IMR-90 (cell line): ENCODE measurements around the gene CDH1.

Experiments used
- BHLHE40 ChIP-seq: fragments of 150-350 bp; IDR thresholded peaks from 2 replicates; pipeline ENCODE4 v1.6.1; 2016; ENCODE audit warnings: mild to moderate bottlenecking, low read depth, low read length
- CEBPB ChIP-seq: IDR thresholded peaks from 2 replicates; pipeline ENCODE4 v1.6.1; 2012; ENCODE audit warnings: low read depth, low read length, improper control_type of control experiment
- CHD1 ChIP-seq: IDR thresholded peaks from 2 replicates; pipeline ENCODE4 v1.6.1; 2012; ENCODE audit warnings: low read depth, low read length, improper control_type of control experiment
- CTCF ChIP-seq: conservative IDR thresholded peaks from 2 replicates; pipeline ENCODE4 v1.5.1; 2012; ENCODE audit warnings: mild to moderate bottlenecking, low read depth, low read length, improper control_type of control experiment
- ELK1 ChIP-seq: fragments of 150-350 bp; IDR thresholded peaks from 2 replicates; pipeline ENCODE4 v1.6.1; 2016; ENCODE audit warnings: low read depth, mild to moderate bottlenecking, low read length, moderate library complexity, borderline replicate concordance
- FOS ChIP-seq: fragments of 150-350 bp; IDR thresholded peaks from 2 replicates; pipeline ENCODE4 v1.6.1; 2016; ENCODE audit warnings: low read depth, low read length
- MAFK ChIP-seq: IDR thresholded peaks from 2 replicates; pipeline ENCODE4 v1.6.1; 2012; ENCODE audit warnings: low read depth, low read length, improper control_type of control experiment
- MAZ ChIP-seq: IDR thresholded peaks from 2 replicates; pipeline ENCODE4 v1.6.1; 2012; ENCODE audit warnings: low read depth, mild to moderate bottlenecking, low read length, improper control_type of control experiment, moderate library complexity, borderline replicate concordance
- MXI1 ChIP-seq: IDR thresholded peaks from 2 replicates; pipeline ENCODE4 v1.6.1; 2012; ENCODE audit warnings: low read depth, mild to moderate bottlenecking, low read length, moderate library complexity, borderline replicate concordance
- POLR2A ChIP-seq: IDR thresholded peaks from 2 replicates; pipeline ENCODE4 v1.6.1; 2012; ENCODE audit warnings: mild to moderate bottlenecking, low read depth, low read length
- RAD21 ChIP-seq: IDR thresholded peaks from 2 replicates; pipeline ENCODE4 v1.6.1; 2012; ENCODE audit warnings: low read length, improper control_type of control experiment
- RCOR1 ChIP-seq: IDR thresholded peaks from 2 replicates; pipeline ENCODE4 v1.6.1; 2012; ENCODE audit warnings: mild to moderate bottlenecking, low read length, improper control_type of control experiment; ENCODE audit not compliant: insufficient replicate concordance
- RFX5 ChIP-seq: IDR thresholded peaks from 2 replicates; pipeline ENCODE4 v1.8.0; 2012; ENCODE audit warnings: low read depth, mild to moderate bottlenecking, low read length, moderate library complexity
- USF2 ChIP-seq: fragments of 150-350 bp; IDR thresholded peaks from 2 replicates; pipeline ENCODE4 v1.6.1; 2017; ENCODE audit warnings: mild to moderate bottlenecking, antibody characterized with exemption, low read length, low read depth

- TF ChIP-seq CTCF (no peak), POLR2A (no peak), RAD21 (no peak), RCOR1 (no peak), RFX5 (no peak), USF2 (no peak), MAFK (no peak), MAZ (no peak), CHD1 (no peak), FOS (no peak), ELK1 (no peak), CEBPB (no peak), MXI1 (no peak), BHLHE40 (no peak)
These were observed 132.5 kb downstream of the CDH1 start for GRCh38 chr16:68869492-68870088.
